SK-N-SH treated with all-trans-retinoic acid at 6 μM for 48 hours (cell line): ENCODE results near the gene LRRTM3.

Experiments
- ATAC-seq: fragments of 200-7000 bp; cut with Tn5 transposase; 3 replicates; pipeline ENCODE4 v1.9.1; 2020; ENCODE audit warnings: mild to moderate bottlenecking, moderate library complexity
- ARNTL ChIP-seq: fragments of 450-650 bp; formaldehyde crosslinking; IDR thresholded peaks from 2 replicates; pipeline ENCODE4 v1.5.0; 2020; ENCODE audit warnings: low read depth, mild to moderate bottlenecking, moderate library complexity, borderline replicate concordance
- BACH2 ChIP-seq: fragments of 250-450 bp; sonication (Bioruptor Pico); IDR thresholded peaks from 2 replicates; pipeline ENCODE4 v1.9.0; 2021; ENCODE audit warnings: mild to moderate bottlenecking, borderline replicate concordance
- CSDC2 ChIP-seq: fragments of 250-450 bp; sonication (Bioruptor Pico); IDR thresholded peaks from 2 replicates; pipeline ENCODE4 v1.5.0; 2020; ENCODE audit warnings: mild to moderate bottlenecking, moderate library complexity
- ESRRG ChIP-seq: fragments of 250-450 bp; sonication (Bioruptor Pico); IDR thresholded peaks from 2 replicates; pipeline ENCODE4 v1.6.1; 2021; ENCODE audit warnings: mild to moderate bottlenecking
- GLIS3 ChIP-seq: fragments of 250-450 bp; sonication (Bioruptor Pico); IDR thresholded peaks from 2 replicates; pipeline ENCODE4 v1.5.0; 2020; ENCODE audit warnings: mild to moderate bottlenecking, moderate library complexity
- ISL1 ChIP-seq: fragments of 250-450 bp; sonication (Bioruptor Pico); IDR thresholded peaks from 2 replicates; pipeline ENCODE4 v2.1.2; 2022; ENCODE audit warnings: mild to moderate bottlenecking, moderate library complexity
- OSR1 ChIP-seq: fragments of 250-450 bp; sonication (Bioruptor Pico); IDR thresholded peaks from 2 replicates; pipeline ENCODE4 v1.8.0; 2022; ENCODE audit warnings: moderate library complexity, mild to moderate bottlenecking, inconsistent platforms
- PPARA ChIP-seq: fragments of 250-450 bp; sonication (Bioruptor Pico); IDR thresholded peaks from 2 replicates; pipeline ENCODE4 v1.5.0; 2020; ENCODE audit warnings: mild to moderate bottlenecking, borderline replicate concordance
- RARB ChIP-seq: fragments of 250-450 bp; sonication (Bioruptor Pico); IDR thresholded peaks from 2 replicates; pipeline ENCODE4 v1.8.0; 2021; ENCODE audit warnings: mild to moderate bottlenecking, moderate library complexity
- SNAI2 ChIP-seq: fragments of 250-450 bp; sonication (Bioruptor Pico); IDR thresholded peaks from 2 replicates; pipeline ENCODE4 v1.5.0; 2020; ENCODE audit warnings: mild to moderate bottlenecking, moderate library complexity
- TOX ChIP-seq: fragments of 250-450 bp; sonication (Bioruptor Pico); IDR thresholded peaks from 2 replicates; pipeline ENCODE4 v1.8.0; 2021; ENCODE audit warnings: mild to moderate bottlenecking, moderate library complexity, borderline replicate concordance
- ZC3H10 ChIP-seq: fragments of 250-450 bp; sonication (Bioruptor Pico); IDR thresholded peaks from 2 replicates; pipeline ENCODE4 v1.5.1; 2021; ENCODE audit warnings: mild to moderate bottlenecking, moderate library complexity
- ZFP3 ChIP-seq: fragments of 250-450 bp; sonication (Bioruptor Pico); IDR thresholded peaks from 2 replicates; pipeline ENCODE4 v1.5.0; 2020; ENCODE audit warnings: mild to moderate bottlenecking, moderate library complexity
- ZFP30 ChIP-seq: fragments of 450-650 bp; formaldehyde crosslinking; IDR thresholded peaks from 2 replicates; pipeline ENCODE4 v1.5.0; 2022; ENCODE audit warnings: mild to moderate bottlenecking, moderate library complexity
- ZNF565 ChIP-seq: fragments of 450-650 bp; formaldehyde crosslinking; conservative IDR thresholded peaks from 2 replicates; pipeline ENCODE4 v1.5.0; 2020; ENCODE audit warnings: low read depth, mild to moderate bottlenecking, moderate library complexity
- ZNF70 ChIP-seq: fragments of 450-650 bp; formaldehyde crosslinking; IDR thresholded peaks from 2 replicates; pipeline ENCODE4 v1.5.0; 2020; ENCODE audit warnings: mild to moderate bottlenecking, moderate library complexity
- ZNF8 ChIP-seq: fragments of 450-650 bp; formaldehyde crosslinking; IDR thresholded peaks from 2 replicates; pipeline ENCODE4 v1.5.0; 2020; ENCODE audit warnings: mild to moderate bottlenecking, moderate library complexity
- TF ChIP-seq, protein P1 (sequence below): fragments of 250-450 bp; sonication (Bioruptor Pico); IDR thresholded peaks from 2 replicates; pipeline ENCODE4 v1.8.0; 2020; ENCODE audit warnings: mild to moderate bottlenecking, moderate library complexity, borderline replicate concordance
- TF ChIP-seq, protein P2 (sequence below): fragments of 250-450 bp; sonication (Bioruptor Pico); IDR thresholded peaks from 2 replicates; pipeline ENCODE4 v1.5.1; 2021; ENCODE audit warnings: mild to moderate bottlenecking, moderate library complexity
- TF ChIP-seq, protein P3 (sequence below): fragments of 250-450 bp; sonication (Bioruptor Pico); IDR thresholded peaks from 2 replicates; pipeline ENCODE4 v1.5.0; 2020; ENCODE audit warnings: mild to moderate bottlenecking, moderate library complexity
- TF ChIP-seq, protein P4 (sequence below): fragments of 250-450 bp; sonication (Bioruptor Pico); IDR thresholded peaks from 2 replicates; pipeline ENCODE4 v1.8.0; 2021; ENCODE audit warnings: low read depth, mild to moderate bottlenecking, moderate library complexity, borderline replicate concordance
- TF ChIP-seq, protein P5 (sequence below): fragments of 250-450 bp; sonication (Bioruptor Pico); IDR thresholded peaks from 2 replicates; pipeline ENCODE4 v1.5.1; 2020; ENCODE audit warnings: low read depth, mild to moderate bottlenecking, moderate library complexity

LRRTM3 gene

DNA sequence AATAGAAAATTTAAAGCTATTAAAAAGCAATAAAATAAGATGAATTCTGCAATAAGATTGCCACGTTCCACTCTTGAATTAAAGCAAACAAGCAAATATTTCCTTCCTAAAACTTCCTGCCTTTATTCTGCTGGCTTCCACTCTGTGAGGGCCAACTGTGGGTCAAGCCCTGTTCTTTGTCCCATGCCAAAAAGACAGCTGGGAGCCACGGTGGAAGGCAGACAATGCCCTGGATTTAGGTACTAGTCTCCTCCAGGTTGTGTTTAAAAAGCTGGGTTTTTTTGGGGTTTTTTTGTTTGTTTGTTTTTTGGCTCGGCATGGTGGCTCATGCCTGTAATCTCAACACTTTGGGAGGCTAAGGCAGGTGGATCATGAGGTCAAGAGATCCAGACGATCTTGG is 39.1 kb downstream of the LRRTM3 start:
- no peak for ATAC-seq
- no peak for TF ChIP-seq CSDC2 (CRISPR knock-in tag)
- no peak for TF ChIP-seq BACH2 (CRISPR knock-in tag)
- no peak for TF ChIP-seq RARB (CRISPR knock-in tag)
- TF ChIP-seq, protein P1, sequence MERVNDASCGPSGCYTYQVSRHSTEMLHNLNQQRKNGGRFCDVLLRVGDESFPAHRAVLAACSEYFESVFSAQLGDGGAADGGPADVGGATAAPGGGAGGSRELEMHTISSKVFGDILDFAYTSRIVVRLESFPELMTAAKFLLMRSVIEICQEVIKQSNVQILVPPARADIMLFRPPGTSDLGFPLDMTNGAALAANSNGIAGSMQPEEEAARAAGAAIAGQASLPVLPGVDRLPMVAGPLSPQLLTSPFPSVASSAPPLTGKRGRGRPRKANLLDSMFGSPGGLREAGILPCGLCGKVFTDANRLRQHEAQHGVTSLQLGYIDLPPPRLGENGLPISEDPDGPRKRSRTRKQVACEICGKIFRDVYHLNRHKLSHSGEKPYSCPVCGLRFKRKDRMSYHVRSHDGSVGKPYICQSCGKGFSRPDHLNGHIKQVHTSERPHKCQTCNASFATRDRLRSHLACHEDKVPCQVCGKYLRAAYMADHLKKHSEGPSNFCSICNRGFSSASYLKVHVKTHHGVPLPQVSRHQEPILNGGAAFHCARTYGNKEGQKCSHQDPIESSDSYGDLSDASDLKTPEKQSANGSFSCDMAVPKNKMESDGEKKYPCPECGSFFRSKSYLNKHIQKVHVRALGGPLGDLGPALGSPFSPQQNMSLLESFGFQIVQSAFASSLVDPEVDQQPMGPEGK (CRISPR knock-in tag): no peak
- TF ChIP-seq PPARA (CRISPR knock-in tag): no peak
- no peak for TF ChIP-seq ZNF8 (CRISPR knock-in tag)
- TF ChIP-seq ZNF70: no peak
- no peak for TF ChIP-seq OSR1 (CRISPR knock-in tag)
- TF ChIP-seq ESRRG: no peak
- no peak for TF ChIP-seq ARNTL (CRISPR knock-in tag)
- TF ChIP-seq ZNF565 (CRISPR knock-in tag): no peak
- no peak for TF ChIP-seq TOX (CRISPR knock-in tag)
- TF ChIP-seq, protein P2, sequence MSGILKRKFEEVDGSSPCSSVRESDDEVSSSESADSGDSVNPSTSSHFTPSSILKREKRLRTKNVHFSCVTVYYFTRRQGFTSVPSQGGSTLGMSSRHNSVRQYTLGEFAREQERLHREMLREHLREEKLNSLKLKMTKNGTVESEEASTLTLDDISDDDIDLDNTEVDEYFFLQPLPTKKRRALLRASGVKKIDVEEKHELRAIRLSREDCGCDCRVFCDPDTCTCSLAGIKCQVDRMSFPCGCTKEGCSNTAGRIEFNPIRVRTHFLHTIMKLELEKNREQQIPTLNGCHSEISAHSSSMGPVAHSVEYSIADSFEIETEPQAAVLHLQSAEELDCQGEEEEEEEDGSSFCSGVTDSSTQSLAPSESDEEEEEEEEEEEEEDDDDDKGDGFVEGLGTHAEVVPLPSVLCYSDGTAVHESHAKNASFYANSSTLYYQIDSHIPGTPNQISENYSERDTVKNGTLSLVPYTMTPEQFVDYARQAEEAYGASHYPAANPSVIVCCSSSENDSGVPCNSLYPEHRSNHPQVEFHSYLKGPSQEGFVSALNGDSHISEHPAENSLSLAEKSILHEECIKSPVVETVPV (CRISPR knock-in tag): no peak
- no peak for TF ChIP-seq ISL1 (CRISPR knock-in tag)

DNA sequence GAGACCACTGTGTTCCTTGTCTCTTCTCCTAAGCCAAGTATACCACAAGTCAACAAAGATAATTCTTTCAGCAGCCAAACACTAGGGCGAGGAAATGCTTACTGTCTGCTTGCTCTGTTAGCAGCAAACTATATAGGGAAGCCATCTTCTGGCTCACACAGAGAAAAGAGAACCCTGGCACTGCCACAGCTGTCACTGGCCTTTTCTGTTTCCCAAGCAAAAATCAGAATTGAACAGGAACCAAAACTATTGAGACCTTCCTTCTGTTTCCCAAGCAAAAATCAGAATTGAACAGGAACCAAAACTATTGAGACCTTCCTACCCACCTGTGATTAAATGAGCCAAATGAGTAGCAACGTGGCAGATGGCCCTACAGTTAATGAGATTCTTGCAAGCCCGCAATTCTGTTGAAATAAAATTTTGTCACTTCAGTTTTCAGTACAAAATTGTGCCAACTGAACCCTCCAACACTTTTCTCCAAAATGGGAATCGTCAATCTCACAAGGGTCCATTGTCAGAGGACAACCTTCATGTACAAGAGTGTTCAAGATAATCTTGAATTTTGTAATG is 54.5 kb downstream of the LRRTM3 start:
- TF ChIP-seq, protein P3, sequence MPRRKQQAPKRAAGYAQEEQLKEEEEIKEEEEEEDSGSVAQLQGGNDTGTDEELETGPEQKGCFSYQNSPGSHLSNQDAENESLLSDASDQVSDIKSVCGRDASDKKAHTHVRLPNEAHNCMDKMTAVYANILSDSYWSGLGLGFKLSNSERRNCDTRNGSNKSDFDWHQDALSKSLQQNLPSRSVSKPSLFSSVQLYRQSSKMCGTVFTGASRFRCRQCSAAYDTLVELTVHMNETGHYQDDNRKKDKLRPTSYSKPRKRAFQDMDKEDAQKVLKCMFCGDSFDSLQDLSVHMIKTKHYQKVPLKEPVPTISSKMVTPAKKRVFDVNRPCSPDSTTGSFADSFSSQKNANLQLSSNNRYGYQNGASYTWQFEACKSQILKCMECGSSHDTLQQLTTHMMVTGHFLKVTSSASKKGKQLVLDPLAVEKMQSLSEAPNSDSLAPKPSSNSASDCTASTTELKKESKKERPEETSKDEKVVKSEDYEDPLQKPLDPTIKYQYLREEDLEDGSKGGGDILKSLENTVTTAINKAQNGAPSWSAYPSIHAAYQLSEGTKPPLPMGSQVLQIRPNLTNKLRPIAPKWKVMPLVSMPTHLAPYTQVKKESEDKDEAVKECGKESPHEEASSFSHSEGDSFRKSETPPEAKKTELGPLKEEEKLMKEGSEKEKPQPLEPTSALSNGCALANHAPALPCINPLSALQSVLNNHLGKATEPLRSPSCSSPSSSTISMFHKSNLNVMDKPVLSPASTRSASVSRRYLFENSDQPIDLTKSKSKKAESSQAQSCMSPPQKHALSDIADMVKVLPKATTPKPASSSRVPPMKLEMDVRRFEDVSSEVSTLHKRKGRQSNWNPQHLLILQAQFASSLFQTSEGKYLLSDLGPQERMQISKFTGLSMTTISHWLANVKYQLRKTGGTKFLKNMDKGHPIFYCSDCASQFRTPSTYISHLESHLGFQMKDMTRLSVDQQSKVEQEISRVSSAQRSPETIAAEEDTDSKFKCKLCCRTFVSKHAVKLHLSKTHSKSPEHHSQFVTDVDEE: no peak
- TF ChIP-seq ZC3H10 (no peak), GLIS3 (CRISPR knock-in tag) (no peak), CSDC2 (CRISPR knock-in tag) (no peak), ARNTL (CRISPR knock-in tag) (no peak), ZNF70 (no peak), SNAI2 (CRISPR knock-in tag) (no peak), ISL1 (CRISPR knock-in tag) (no peak), TOX (CRISPR knock-in tag) (no peak), ZNF565 (CRISPR knock-in tag) (no peak), OSR1 (CRISPR knock-in tag) (no peak), ZNF8 (CRISPR knock-in tag) (no peak), PPARA (CRISPR knock-in tag) (no peak), ZFP30 (CRISPR knock-in tag) (no peak), BACH2 (CRISPR knock-in tag) (no peak), ZFP3 (no peak)
- TF ChIP-seq, protein P2 (CRISPR knock-in tag): no peak
- TF ChIP-seq, protein P4, sequence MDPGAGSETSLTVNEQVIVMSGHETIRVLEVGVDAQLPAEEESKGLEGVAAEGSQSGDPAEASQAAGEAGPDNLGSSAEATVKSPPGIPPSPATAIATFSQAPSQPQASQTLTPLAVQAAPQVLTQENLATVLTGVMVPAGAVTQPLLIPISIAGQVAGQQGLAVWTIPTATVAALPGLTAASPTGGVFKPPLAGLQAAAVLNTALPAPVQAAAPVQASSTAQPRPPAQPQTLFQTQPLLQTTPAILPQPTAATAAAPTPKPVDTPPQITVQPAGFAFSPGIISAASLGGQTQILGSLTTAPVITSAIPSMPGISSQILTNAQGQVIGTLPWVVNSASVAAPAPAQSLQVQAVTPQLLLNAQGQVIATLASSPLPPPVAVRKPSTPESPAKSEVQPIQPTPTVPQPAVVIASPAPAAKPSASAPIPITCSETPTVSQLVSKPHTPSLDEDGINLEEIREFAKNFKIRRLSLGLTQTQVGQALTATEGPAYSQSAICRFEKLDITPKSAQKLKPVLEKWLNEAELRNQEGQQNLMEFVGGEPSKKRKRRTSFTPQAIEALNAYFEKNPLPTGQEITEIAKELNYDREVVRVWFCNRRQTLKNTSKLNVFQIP: no peak
- TF ChIP-seq, protein P1 (CRISPR knock-in tag): no peak
- TF ChIP-seq, protein P5, sequence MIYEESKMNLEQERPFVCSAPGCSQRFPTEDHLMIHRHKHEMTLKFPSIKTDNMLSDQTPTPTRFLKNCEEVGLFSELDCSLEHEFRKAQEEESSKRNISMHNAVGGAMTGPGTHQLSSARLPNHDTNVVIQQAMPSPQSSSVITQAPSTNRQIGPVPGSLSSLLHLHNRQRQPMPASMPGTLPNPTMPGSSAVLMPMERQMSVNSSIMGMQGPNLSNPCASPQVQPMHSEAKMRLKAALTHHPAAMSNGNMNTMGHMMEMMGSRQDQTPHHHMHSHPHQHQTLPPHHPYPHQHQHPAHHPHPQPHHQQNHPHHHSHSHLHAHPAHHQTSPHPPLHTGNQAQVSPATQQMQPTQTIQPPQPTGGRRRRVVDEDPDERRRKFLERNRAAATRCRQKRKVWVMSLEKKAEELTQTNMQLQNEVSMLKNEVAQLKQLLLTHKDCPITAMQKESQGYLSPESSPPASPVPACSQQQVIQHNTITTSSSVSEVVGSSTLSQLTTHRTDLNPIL (CRISPR knock-in tag): no peak
- no peak for ATAC-seq
